ENCODE results near the gene PTPRN2. TPM values are rescaled to one million over a fixed set of nuclear protein-coding genes. Genes with fewer than 3 reads are reported as not detected.

PTPRN2 gene
- total and polyA plus RNA-seq, 2 donors (not counting 3 experiments of a cell fraction or from before 2014, with no cell fraction given): 0.62 to 0.88 TPM

- H3K36me3 ChIP-seq (ENCODE audit: control insufficient read depth in 2 of 2, extremely low read depth in 1 of 2, insufficient read depth in 2 of 2, low read length in 2 of 2): no peaks in the 10 kb centered on the region
- H3K79me2 ChIP-seq (ENCODE audit: control insufficient read depth, insufficient read depth, low read length): no peaks in the 10 kb centered on the region
- H3K4me2 ChIP-seq (ENCODE audit: insufficient read depth, low read length): no peak overlapping the region
- ChIA-PET CTCF (no interaction called here), POLR2A (no interaction called here)
- no peaks in the 10 kb centered on the region for H3K4me1 ChIP-seq (ENCODE audit: control insufficient read depth, extremely low read depth, insufficient read depth, low read length)
- dilution Hi-C loops (cut with MboI; ENCODE audit: extremely low pct_ligation_motif_present, low sequenced_read_pairs): no loop called here
- no TSS peak for BruUV-seq (replicated peaks)
- H3K9me3 ChIP-seq (replicated peaks; ENCODE audit: control insufficient read depth, insufficient read depth, low read length): peaks cover 4% of the 10 kb centered on the region
- no peaks in the 10 kb centered on the region for H3K9me1 ChIP-seq (replicated peaks; ENCODE audit: control insufficient read depth, extremely low read depth, insufficient read depth, low read length)
- H3K27me3 ChIP-seq (ENCODE audit: control insufficient read depth in 2 of 2, insufficient read depth in 2 of 2, low read length in 2 of 2): no peaks in the 10 kb centered on the region
- FAIRE-seq: no peak
- no peaks in the 10 kb centered on the region for H4K20me1 ChIP-seq (replicated peaks; ENCODE audit: control insufficient read depth, extremely low read depth, insufficient read depth, low read length)
- H3K27ac ChIP-seq (ENCODE audit: insufficient read depth, low read depth, low read length): no peak overlapping the region
- no peak overlapping the region for H2AFZ ChIP-seq (ENCODE audit: low read depth, low read length)
- DNase-seq (ENCODE audit: low read depth, low spot score): no peak
- H3K9ac ChIP-seq (replicated peaks; ENCODE audit: extremely low read depth, insufficient read depth, low read length): no peak overlapping the region
- intact Hi-C loops (cut with micrococcal nuclease): no loop called here
- H3K4me3 ChIP-seq (replicated peaks in 1 of 3; ENCODE audit: insufficient read depth in 1 of 3, low read depth in 1 of 3, low read length in 3 of 3): no peak overlapping the region
- TF ChIP-seq CTCF (IDR thresholded peaks at IDR 0.05; ENCODE audit: extremely low read depth in 1 of 2, insufficient read depth in 1 of 2, low read depth in 1 of 2, low read length in 2 of 2): no peak
These were observed 787.3 kb downstream of the PTPRN2 start for GRCh38 chr7:157800281-157800680.

GRCh38 chr7:157799076-157799685 is 788.4 kb downstream of the PTPRN2 start:
- Histone ChIP-seq H2AFZ (ENCODE audit: low read depth, low read length) (no peak overlapping the region), H3K9me3 (replicated peaks; ENCODE audit: control insufficient read depth, insufficient read depth, low read length) (peaks cover 4% of the 10 kb centered on the region), H3K27me3 (ENCODE audit: control insufficient read depth in 2 of 2, insufficient read depth in 2 of 2, low read length in 2 of 2) (no peaks in the 10 kb centered on the region), H3K9me1 (replicated peaks; ENCODE audit: control insufficient read depth, extremely low read depth, insufficient read depth, low read length) (no peaks in the 10 kb centered on the region), H4K20me1 (replicated peaks; ENCODE audit: control insufficient read depth, extremely low read depth, insufficient read depth, low read length) (no peaks in the 10 kb centered on the region), H3K27ac (ENCODE audit: insufficient read depth, low read depth, low read length) (no peak overlapping the region), H3K79me2 (ENCODE audit: control insufficient read depth, insufficient read depth, low read length) (no peaks in the 10 kb centered on the region), H3K4me2 (ENCODE audit: insufficient read depth, low read length) (no peak overlapping the region), H3K9ac (replicated peaks; ENCODE audit: extremely low read depth, insufficient read depth, low read length) (no peak overlapping the region), H3K36me3 (ENCODE audit: control insufficient read depth in 2 of 2, extremely low read depth in 1 of 2, insufficient read depth in 2 of 2, low read length in 2 of 2) (no peaks in the 10 kb centered on the region), H3K4me3 (replicated peaks in 1 of 3; ENCODE audit: insufficient read depth in 1 of 3, low read depth in 1 of 3, low read length in 3 of 3) (no peak overlapping the region), H3K4me1 (ENCODE audit: control insufficient read depth, extremely low read depth, insufficient read depth, low read length) (no peaks in the 10 kb centered on the region)
- no peak for FAIRE-seq
- ChIA-PET POLR2A (no interaction called here), CTCF (no interaction called here)
- dilution Hi-C loops (cut with MboI; ENCODE audit: extremely low pct_ligation_motif_present, low sequenced_read_pairs) (no loop called here), intact Hi-C loops (cut with micrococcal nuclease) (no loop called here)
- TF ChIP-seq MYC (IDR thresholded peaks at IDR 0.05; ENCODE audit: low read depth, low read length) (no peak), FOS (IDR thresholded peaks at IDR 0.05; ENCODE audit: borderline replicate concordance, insufficient read depth, low read length) (no peak), MAX (IDR thresholded peaks at IDR 0.05; ENCODE audit: insufficient read depth, insufficient read length) (no peak), JUN (IDR thresholded peaks at IDR 0.05; ENCODE audit: borderline replicate concordance, insufficient read depth, insufficient read length, low read depth) (no peak), GATA2 (IDR thresholded peaks at IDR 0.05; ENCODE audit: insufficient read depth, insufficient read length, low read depth, low read length) (no peak), EZH2 (IDR thresholded peaks at IDR 0.05; ENCODE audit: borderline replicate concordance, low read depth, low read length, severe bottlenecking) (no peak), POLR2A (IDR thresholded peaks at IDR 0.05; ENCODE audit: low read depth, low read length) (no peak), POLR2AphosphoS5 (IDR thresholded peaks at IDR 0.05; ENCODE audit: insufficient read depth, low read depth, low read length) (no peak), CTCF (IDR thresholded peaks at IDR 0.05; ENCODE audit: extremely low read depth in 1 of 2, insufficient read depth in 1 of 2, low read depth in 1 of 2, low read length in 2 of 2) (no peak)
- no peak for DNase-seq (ENCODE audit: low read depth, low spot score)
- BruUV-seq (replicated peaks): no TSS peak

Data from endothelial cell of umbilical vein (primary cell).